ENCODE data around the gene DPYSL5.

DPYSL5 gene

DNA sequence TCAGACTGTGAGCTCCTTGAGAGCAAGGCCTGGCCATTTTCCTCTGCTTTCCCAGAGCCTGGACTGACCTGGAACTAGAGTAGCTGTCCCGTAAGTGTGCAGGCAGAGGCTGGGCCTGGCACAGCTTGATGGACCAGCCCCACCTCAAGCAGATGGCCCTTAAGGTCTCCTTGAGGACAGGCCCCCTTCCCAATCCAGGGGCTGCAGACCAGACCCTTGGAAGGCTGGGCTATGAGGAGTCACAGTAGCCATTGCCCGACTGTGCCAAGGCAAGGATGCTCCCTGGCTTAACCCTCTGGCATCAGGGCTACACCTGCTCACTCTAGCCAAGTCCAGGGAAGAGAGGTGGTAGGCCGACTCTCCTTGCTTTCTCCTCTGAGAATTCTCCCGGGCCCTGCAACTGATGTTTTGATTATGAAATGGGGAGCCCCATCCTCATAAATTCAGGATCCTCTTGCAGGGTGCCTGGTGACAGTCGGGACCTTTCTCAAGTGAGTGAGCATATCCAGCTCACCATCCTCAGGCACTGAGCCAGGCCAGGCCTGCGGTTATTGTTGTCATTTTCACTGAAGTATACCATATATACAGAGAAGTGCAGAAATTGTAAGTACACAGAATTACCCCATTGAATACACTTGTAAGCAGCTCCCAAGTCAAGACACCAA, 51.7 kb downstream of the DPYSL5 start:
- Histone ChIP-seq H3K9me3 (no peaks in the 10 kb centered on the region), H3K27ac (no peak overlapping the region), H3K36me3 (no peaks in the 10 kb centered on the region), H3K27me3 (no peaks in the 10 kb centered on the region), H3K4me1 (ENCODE audit: control insufficient read depth in 1 of 2, insufficient read depth in 1 of 2, low read depth in 1 of 2, low read length in 1 of 2) (no peaks in the 10 kb centered on the region), H3K4me3 (ENCODE audit: low read depth in 1 of 2, low read length in 1 of 2) (no peak overlapping the region)
- TF ChIP-seq, protein P1, sequence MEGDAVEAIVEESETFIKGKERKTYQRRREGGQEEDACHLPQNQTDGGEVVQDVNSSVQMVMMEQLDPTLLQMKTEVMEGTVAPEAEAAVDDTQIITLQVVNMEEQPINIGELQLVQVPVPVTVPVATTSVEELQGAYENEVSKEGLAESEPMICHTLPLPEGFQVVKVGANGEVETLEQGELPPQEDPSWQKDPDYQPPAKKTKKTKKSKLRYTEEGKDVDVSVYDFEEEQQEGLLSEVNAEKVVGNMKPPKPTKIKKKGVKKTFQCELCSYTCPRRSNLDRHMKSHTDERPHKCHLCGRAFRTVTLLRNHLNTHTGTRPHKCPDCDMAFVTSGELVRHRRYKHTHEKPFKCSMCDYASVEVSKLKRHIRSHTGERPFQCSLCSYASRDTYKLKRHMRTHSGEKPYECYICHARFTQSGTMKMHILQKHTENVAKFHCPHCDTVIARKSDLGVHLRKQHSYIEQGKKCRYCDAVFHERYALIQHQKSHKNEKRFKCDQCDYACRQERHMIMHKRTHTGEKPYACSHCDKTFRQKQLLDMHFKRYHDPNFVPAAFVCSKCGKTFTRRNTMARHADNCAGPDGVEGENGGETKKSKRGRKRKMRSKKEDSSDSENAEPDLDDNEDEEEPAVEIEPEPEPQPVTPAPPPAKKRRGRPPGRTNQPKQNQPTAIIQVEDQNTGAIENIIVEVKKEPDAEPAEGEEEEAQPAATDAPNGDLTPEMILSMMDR (IDR thresholded peaks at IDR 0.05): no peak

DNA sequence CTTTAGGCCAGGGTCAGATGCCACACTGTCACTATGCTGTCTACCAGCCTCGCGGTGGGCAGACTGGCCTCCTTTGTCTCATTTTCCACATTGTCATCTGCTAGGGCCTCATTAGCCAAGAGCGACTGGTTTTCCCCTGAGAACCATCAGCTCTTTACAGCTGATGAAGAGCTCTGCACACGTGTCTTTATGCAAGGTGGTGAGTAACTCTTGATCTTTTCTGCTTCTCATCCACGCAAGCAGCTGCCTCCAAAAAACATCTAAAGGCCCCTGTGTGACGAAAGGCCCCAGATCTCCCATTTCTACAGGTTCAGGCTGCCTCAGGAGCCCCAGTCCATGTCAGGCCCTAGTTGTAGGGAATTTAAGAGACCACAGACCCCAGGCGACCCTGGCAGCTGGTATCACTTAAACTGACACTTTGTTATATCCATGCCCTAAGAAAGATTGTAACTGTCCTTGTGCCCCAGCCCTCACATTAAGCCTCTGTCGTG, 52.9 kb downstream of the DPYSL5 start:
- TF ChIP-seq, protein P1 (IDR thresholded peaks at IDR 0.05): no peak
- H3K4me3 ChIP-seq (ENCODE audit: low read depth in 1 of 2, low read length in 1 of 2): no peak overlapping the region
- no peaks in the 10 kb centered on the region for H3K36me3 ChIP-seq
- no peaks in the 10 kb centered on the region for H3K27me3 ChIP-seq
- no peak overlapping the region for H3K27ac ChIP-seq
- H3K9me3 ChIP-seq: no peaks in the 10 kb centered on the region
- H3K4me1 ChIP-seq (ENCODE audit: control insufficient read depth in 1 of 2, insufficient read depth in 1 of 2, low read depth in 1 of 2, low read length in 1 of 2): no peaks in the 10 kb centered on the region

- H3K27ac ChIP-seq: no peak overlapping the region
- H3K27me3 ChIP-seq: no peaks in the 10 kb centered on the region
- no peaks in the 10 kb centered on the region for H3K9me3 ChIP-seq
- TF ChIP-seq, protein P1 (IDR thresholded peaks at IDR 0.05): no peak
- no peak overlapping the region for H3K4me3 ChIP-seq (ENCODE audit: low read depth in 1 of 2, low read length in 1 of 2)
- H3K36me3 ChIP-seq: no peaks in the 10 kb centered on the region
- H3K4me1 ChIP-seq (ENCODE audit: control insufficient read depth in 1 of 2, insufficient read depth in 1 of 2, low read depth in 1 of 2, low read length in 1 of 2): no peaks in the 10 kb centered on the region
Measured at GRCh38 chr2:26901326-26902183, 53.6 kb downstream of the DPYSL5 start.

GRCh38 chr2:26903676-26904075, 55.7 kb downstream of the DPYSL5 start:
- Histone ChIP-seq H3K27ac (no peak overlapping the region), H3K27me3 (no peaks in the 10 kb centered on the region), H3K9me3 (no peaks in the 10 kb centered on the region), H3K4me1 (ENCODE audit: control insufficient read depth in 1 of 2, insufficient read depth in 1 of 2, low read depth in 1 of 2, low read length in 1 of 2) (no peaks in the 10 kb centered on the region), H3K36me3 (no peaks in the 10 kb centered on the region), H3K4me3 (ENCODE audit: low read depth in 1 of 2, low read length in 1 of 2) (no peak overlapping the region)
- TF ChIP-seq, protein P1 (IDR thresholded peaks at IDR 0.05): no peak

DNA sequence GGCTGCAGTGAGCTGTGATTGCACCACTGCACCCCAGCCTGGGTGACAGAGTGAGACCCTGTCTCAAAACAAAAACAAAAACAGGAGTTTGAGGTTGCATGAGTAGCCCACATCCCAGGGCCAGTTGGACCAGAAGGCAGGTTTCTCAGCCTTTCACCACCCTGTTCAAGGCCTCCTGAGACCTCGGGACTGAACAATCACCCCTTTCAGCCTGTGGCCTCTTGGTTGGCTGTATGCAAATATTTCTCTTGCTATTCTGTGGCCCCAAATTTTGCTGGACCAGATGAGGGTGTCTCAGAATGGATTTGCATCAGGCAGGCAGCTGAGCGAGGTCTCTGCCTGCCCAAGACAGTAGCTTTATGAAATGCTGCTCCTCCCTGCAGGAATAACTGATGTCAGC, 56.9 kb downstream of the DPYSL5 start:
- Histone ChIP-seq H3K9me3 (no peaks in the 10 kb centered on the region), H3K27me3 (no peaks in the 10 kb centered on the region), H3K27ac (no peak overlapping the region), H3K4me3 (ENCODE audit: low read depth in 1 of 2, low read length in 1 of 2) (no peak overlapping the region), H3K36me3 (no peaks in the 10 kb centered on the region), H3K4me1 (ENCODE audit: control insufficient read depth in 1 of 2, insufficient read depth in 1 of 2, low read depth in 1 of 2, low read length in 1 of 2) (no peaks in the 10 kb centered on the region)
- TF ChIP-seq, protein P1 (IDR thresholded peaks at IDR 0.05): no peak

Measured in neutrophil (primary cell).